ENCODE measurements around the gene ESR1.

DNA sequence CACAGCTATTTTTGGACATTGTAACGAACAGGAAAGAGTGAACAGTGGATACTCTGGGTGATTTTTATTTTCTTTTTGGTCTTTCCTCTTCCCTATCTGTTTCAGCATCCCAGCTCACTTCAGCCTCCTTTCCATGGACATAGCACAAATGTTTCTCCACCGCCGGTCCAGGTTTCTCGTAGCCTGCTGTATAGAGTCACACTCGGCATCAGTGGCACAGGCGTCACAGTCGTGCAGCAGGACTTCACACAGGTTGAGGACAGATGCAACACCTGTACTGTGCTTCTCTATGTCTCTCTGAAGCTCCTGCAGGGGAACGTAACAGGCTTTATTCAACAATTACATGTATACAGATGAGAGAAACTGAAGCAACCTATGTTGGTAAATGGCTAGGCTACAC, 348.3 kb downstream of the ESR1 start:
- TF ChIP-seq, protein P1, sequence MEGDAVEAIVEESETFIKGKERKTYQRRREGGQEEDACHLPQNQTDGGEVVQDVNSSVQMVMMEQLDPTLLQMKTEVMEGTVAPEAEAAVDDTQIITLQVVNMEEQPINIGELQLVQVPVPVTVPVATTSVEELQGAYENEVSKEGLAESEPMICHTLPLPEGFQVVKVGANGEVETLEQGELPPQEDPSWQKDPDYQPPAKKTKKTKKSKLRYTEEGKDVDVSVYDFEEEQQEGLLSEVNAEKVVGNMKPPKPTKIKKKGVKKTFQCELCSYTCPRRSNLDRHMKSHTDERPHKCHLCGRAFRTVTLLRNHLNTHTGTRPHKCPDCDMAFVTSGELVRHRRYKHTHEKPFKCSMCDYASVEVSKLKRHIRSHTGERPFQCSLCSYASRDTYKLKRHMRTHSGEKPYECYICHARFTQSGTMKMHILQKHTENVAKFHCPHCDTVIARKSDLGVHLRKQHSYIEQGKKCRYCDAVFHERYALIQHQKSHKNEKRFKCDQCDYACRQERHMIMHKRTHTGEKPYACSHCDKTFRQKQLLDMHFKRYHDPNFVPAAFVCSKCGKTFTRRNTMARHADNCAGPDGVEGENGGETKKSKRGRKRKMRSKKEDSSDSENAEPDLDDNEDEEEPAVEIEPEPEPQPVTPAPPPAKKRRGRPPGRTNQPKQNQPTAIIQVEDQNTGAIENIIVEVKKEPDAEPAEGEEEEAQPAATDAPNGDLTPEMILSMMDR (IDR thresholded peaks at IDR 0.05; ENCODE audit: low read depth, low read length, poor library complexity, severe bottlenecking), result no peak
- TF ChIP-seq EZH2phosphoT487 (IDR thresholded peaks at IDR 0.05; ENCODE audit: borderline replicate concordance, low read length), result no peak

All from DOHH2 (cell line).